ENCODE measurements around the gene SLC24A3.

- TF ChIP-seq POLR2A (IDR thresholded peaks at IDR 0.05) (no peak), CTCF (IDR thresholded peaks at IDR 0.05) (no peak)
Observed at GRCh38 chr20:19333563-19333962, 121.1 kb downstream of the SLC24A3 start.
